PC-9 (cell line): ENCODE measurements around the gene CES5A. TPM values are rescaled to one million over a fixed set of nuclear protein-coding genes. Genes with fewer than 3 reads are reported as not detected.
"Not testable (repeated sequence)": the region's sequence is repeated elsewhere in the genome, so short reads cannot be mapped to it uniquely, and the experiment has no call there.

Experiments
- BruUV-seq: library from RNA; stranded (reverse); fragments of 400-500 nt; replicated peaks from 2 replicates; lab custom pipeline; 2021; lab: Mats Ljungman, UMichigan
- CTCF ChIA-PET: fragments of 300-600 bp; sonication (Branson Sonifier 250); formaldehyde crosslinking; loops from one replicate; lab custom pipeline; 2022; ENCODE audit warnings: antibody characterized with exemption; lab: Charles Lee
- POLR2A ChIA-PET: fragments of 300-600 bp; sonication (Branson Sonifier 250); formaldehyde crosslinking; loops from one replicate; lab custom pipeline; 2022; ENCODE audit warnings: antibody characterized with exemption; ENCODE audit not compliant: unreplicated experiment; lab: Charles Lee
- DNase-seq, 2 experiments: peaks; one replicate each; pipeline versions ENCODE4 v3.0.0 to v3.0.0-alpha.2; 2015 to 2022; ENCODE audit warnings: mixed read lengths in 1 of 2
- H2AFZ ChIP-seq: fragments of 200-600 bp; sonication (generic); 2 replicates; pipeline ENCODE4 v1.8.1; 2017; ENCODE audit warnings: antibody characterized with exemption
- H3F3A ChIP-seq: fragments of 200-600 bp; sonication (generic); 2 replicates; pipeline ENCODE4 v1.8.1; 2017; ENCODE audit warnings: antibody characterized with exemption, mild to moderate bottlenecking, low read depth; ENCODE audit not compliant: insufficient read depth
- H3K27ac ChIP-seq: fragments of 200-600 bp; sonication (generic); 2 replicates; pipeline ENCODE4 v1.6.1; 2016; ENCODE audit warnings: mixed run types
- H3K27me3 ChIP-seq: fragments of 200-600 bp; sonication (generic); 2 replicates; pipeline ENCODE4 v1.6.1; 2016; ENCODE audit warnings: low read depth, mixed run types; ENCODE audit not compliant: insufficient read depth
- H3K36me3 ChIP-seq: fragments of 200-600 bp; sonication (generic); 2 replicates; pipeline ENCODE4 v1.6.1; 2016; ENCODE audit warnings: low read depth, mixed run types
- H3K4me1 ChIP-seq: fragments of 200-600 bp; sonication (generic); replicated peaks from 2 replicates; pipeline ENCODE4 v1.6.1; 2016; ENCODE audit warnings: mixed run types; ENCODE audit not compliant: insufficient read depth
- H3K4me2 ChIP-seq: fragments of 200-600 bp; sonication (generic); 2 replicates; pipeline ENCODE4 v1.6.1; 2017; ENCODE audit warnings: mixed run types
- H3K4me3 ChIP-seq: fragments of 200-600 bp; sonication (generic); 2 replicates; pipeline ENCODE4 v1.6.1; 2016; ENCODE audit warnings: mixed run types
- H3K79me2 ChIP-seq: fragments of 200-600 bp; sonication (generic); 2 replicates; pipeline ENCODE4 v1.6.1; 2017; ENCODE audit warnings: low read depth, mixed run types
- H3K9me2 ChIP-seq: fragments of 200-600 bp; sonication (generic); 2 replicates; pipeline ENCODE4 v1.8.1; 2017; ENCODE audit warnings: mild to moderate bottlenecking; ENCODE audit not compliant: insufficient read depth
- H3K9me3 ChIP-seq: fragments of 200-600 bp; sonication (generic); 2 replicates; pipeline ENCODE4 v1.8.1; 2016; ENCODE audit warnings: low read depth; ENCODE audit not compliant: insufficient read depth
- H4K20me1 ChIP-seq: fragments of 200-600 bp; sonication (generic); 2 replicates; pipeline ENCODE4 v1.8.1; 2017; ENCODE audit not compliant: insufficient read depth
- CTCF ChIP-seq: fragments of 200-600 bp; sonication (generic); conservative IDR thresholded peaks from 2 replicates; pipeline ENCODE4 v1.6.1; 2017; ENCODE audit warnings: mixed run types, antibody characterized with exemption, mild to moderate bottlenecking, moderate library complexity
- EZH2 ChIP-seq: fragments of 200-600 bp; sonication (generic); IDR thresholded peaks from 2 replicates; pipeline ENCODE4 v1.8.0; 2017; ENCODE audit warnings: antibody characterized with exemption, low read depth
- intact Hi-C: fragments of 100-400 bp; cut with micrococcal nuclease; formaldehyde crosslinking; loops from one replicate; pipeline ENCODE4 v1.10.0; 2022; ENCODE audit not compliant: unreplicated experiment
- total RNA-seq: library from RNA; stranded (reverse); gene quantifications from 2 replicates; pipeline ENCODE4 v1.2.3, GENCODE V29; 2021

The CES5A gene
- total RNA-seq, 1 experiment from 2014 or later, result not detected

- Histone ChIP-seq H2AFZ (no peak overlapping the region), H3K36me3 (no peaks in the 10 kb centered on the region), H3K9me3 (no peaks in the 10 kb centered on the region), H3K4me2 (no peak overlapping the region), H4K20me1 (no peaks in the 10 kb centered on the region), H3K4me1 (no peaks in the 10 kb centered on the region), H3K79me2 (no peaks in the 10 kb centered on the region), H3K4me3 (no peak overlapping the region), H3K27ac (no peak overlapping the region), H3F3A (no peaks in the 10 kb centered on the region), H3K9me2 (no peaks in the 10 kb centered on the region), H3K27me3 (peaks cover 7% of the 10 kb centered on the region; the same call in 1 of the 2 replicates)
- no TSS peak for BruUV-seq
- TF ChIP-seq EZH2, result no peak
- no peak for TF ChIP-seq CTCF
- intact Hi-C loops, result no loop called here
- ChIA-PET POLR2A (no interaction called here), CTCF (no interaction called here)
- DNase-seq, result no peak
Measured at GRCh38 chr16:55913716-55914115, 38.5 kb upstream of the CES5A start.

GRCh38 chr16:55913121-55913520 is 37.9 kb upstream of the CES5A start:
- H3K36me3 ChIP-seq, H3K9me2 ChIP-seq, H2AFZ ChIP-seq, H3F3A ChIP-seq, intact Hi-C loops, H3K4me3 ChIP-seq, H3K79me2 ChIP-seq, H3K4me2 ChIP-seq, CTCF ChIA-PET, POLR2A ChIA-PET, DNase-seq, H3K9me3 ChIP-seq, BruUV-seq, H4K20me1 ChIP-seq, H3K27ac ChIP-seq, H3K4me1 ChIP-seq: not testable (repeated sequence)
- peaks cover 10% of the 10 kb centered on the region for H3K27me3 ChIP-seq

GRCh38 chr16:55912022-55912421 is 36.8 kb upstream of the CES5A start:
- CTCF ChIA-PET, result no interaction called here
- TF ChIP-seq CTCF (no peak), EZH2 (no peak)
- Histone ChIP-seq H3K9me2 (no peaks in the 10 kb centered on the region), H3F3A (no peaks in the 10 kb centered on the region), H3K4me3 (no peak overlapping the region), H3K79me2 (no peaks in the 10 kb centered on the region), H3K9me3 (no peaks in the 10 kb centered on the region), H3K4me2 (no peak overlapping the region), H4K20me1 (no peaks in the 10 kb centered on the region), H3K36me3 (no peaks in the 10 kb centered on the region), H3K4me1 (no peaks in the 10 kb centered on the region), H3K27ac (no peak overlapping the region), H3K27me3 (peaks cover 20% of the 10 kb centered on the region), H2AFZ (no peak overlapping the region)
- no peak for DNase-seq
- BruUV-seq, result no TSS peak
- intact Hi-C loops, result no loop called here
- POLR2A ChIA-PET, result no interaction called here

DNA sequence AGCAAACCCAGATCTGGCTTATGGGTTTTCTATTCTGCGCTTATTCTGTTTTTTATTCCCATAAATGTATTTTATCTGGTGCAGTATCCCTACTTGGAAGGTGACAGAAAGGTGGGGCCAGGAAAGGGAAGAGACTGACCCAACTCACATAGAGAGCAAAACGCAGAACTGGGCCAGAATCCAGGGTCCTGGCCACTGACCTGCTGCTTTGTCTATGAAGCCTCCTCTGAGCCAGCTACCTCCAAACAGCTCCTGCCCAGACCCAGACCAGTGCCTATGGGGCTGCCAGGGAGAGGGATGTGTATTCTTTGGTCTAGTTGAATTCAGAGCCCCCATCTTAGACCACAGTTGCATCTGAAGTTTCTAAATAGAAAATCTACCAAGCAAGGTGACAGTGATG is 36.4 kb upstream of the CES5A start:
- intact Hi-C loops, result no loop called here
- DNase-seq, result no peak
- H3K4me3 ChIP-seq, result no peak overlapping the region
- TF ChIP-seq EZH2, result no peak
- TF ChIP-seq CTCF, result no peak
- BruUV-seq, result no TSS peak
- H3K4me1 ChIP-seq, result no peaks in the 10 kb centered on the region
- H2AFZ ChIP-seq, result no peak overlapping the region
- no peak overlapping the region for H3K27ac ChIP-seq
- no peaks in the 10 kb centered on the region for H3K79me2 ChIP-seq
- H3K36me3 ChIP-seq, result no peaks in the 10 kb centered on the region
- H3K9me3 ChIP-seq, result no peaks in the 10 kb centered on the region; the same call in 1 of the 2 replicates
- no peaks in the 10 kb centered on the region for H4K20me1 ChIP-seq
- no peaks in the 10 kb centered on the region for H3F3A ChIP-seq
- CTCF ChIA-PET, result no interaction called here
- peaks cover 24% of the 10 kb centered on the region for H3K27me3 ChIP-seq
- H3K9me2 ChIP-seq, result no peaks in the 10 kb centered on the region
- POLR2A ChIA-PET, result no interaction called here
- H3K4me2 ChIP-seq, result no peak overlapping the region
